Upper lobe of right lung (tissue), 1 donor: Measurements from ENCODE around the gene RWDD4. TPM values are rescaled to one million over a fixed set of nuclear protein-coding genes. Genes with fewer than 3 reads are reported as not detected.
A peak's percentile ranks its signal among the peaks of the same experiment; 100 is the strongest.

Experiments
- ATAC-seq: fragments of 200-7000 bp; cut with Tn5 transposase; one replicate; pipeline ENCODE4 v1.9.1; 2020; ENCODE audit warnings: mild to moderate bottlenecking, moderate library complexity
- DNase-seq: peaks from one replicate; pipeline ENCODE4 v3.0.0-alpha.2; 2020
- H3K27ac ChIP-seq: fragments of 200-600 bp; one replicate; pipeline ENCODE4 v1.8.0; 2022
- H3K27me3 ChIP-seq: fragments of 200-600 bp; one replicate; pipeline ENCODE4 v1.8.0; 2022; ENCODE audit warnings: mild to moderate bottlenecking
- H3K36me3 ChIP-seq: fragments of 200-600 bp; one replicate; pipeline ENCODE4 v1.8.0; 2022
- H3K4me1 ChIP-seq: fragments of 200-600 bp; one replicate; pipeline ENCODE4 v1.8.0; 2022
- H3K4me3 ChIP-seq: fragments of 200-600 bp; one replicate; pipeline ENCODE4 v1.8.0; 2022; ENCODE audit warnings: mild to moderate bottlenecking
- H3K9me3 ChIP-seq: fragments of 200-600 bp; one replicate; pipeline ENCODE4 v1.8.0; 2022
- CTCF ChIP-seq: fragments of 200-600 bp; IDR thresholded peaks from one replicate; pipeline ENCODE4 v1.8.0; 2022; ENCODE audit warnings: antibody characterized with exemption
- intact Hi-C: fragments of 100-400 bp; cut with DNase I; formaldehyde crosslinking; loops from one replicate; pipeline ENCODE4 v1.11.0; 2022
- total RNA-seq: library from RNA; stranded (reverse); fragmentation: NEBNext Ultra II Directional; extraction: Animal tissue kit (Norgen Biotek cat#: 25700); gene quantifications from one replicate; pipeline ENCODE4 v1.2.1, GENCODE V29; 2021
- donor health status: DM: no; HTN: yes; CAD: no; lungs with severe emphysema.

The RWDD4 gene
- total RNA-seq, 1 donor from 2014 or later: 15.7 TPM

- no peak for ATAC-seq
- Histone ChIP-seq H3K27me3 (no peaks in the 10 kb centered on the region), H3K4me3 (no peak overlapping the region), H3K9me3 (no peaks in the 10 kb centered on the region), H3K27ac (no peak overlapping the region), H3K36me3 (peaks cover 79% of the 10 kb centered on the region), H3K4me1 (no peaks in the 10 kb centered on the region)
- TF ChIP-seq CTCF: no peak
- no peak for DNase-seq
- intact Hi-C loops: no loop called here
These were observed 32.0 kb upstream of the RWDD4 start for GRCh38 chr4:183691006-183691405.

DNA sequence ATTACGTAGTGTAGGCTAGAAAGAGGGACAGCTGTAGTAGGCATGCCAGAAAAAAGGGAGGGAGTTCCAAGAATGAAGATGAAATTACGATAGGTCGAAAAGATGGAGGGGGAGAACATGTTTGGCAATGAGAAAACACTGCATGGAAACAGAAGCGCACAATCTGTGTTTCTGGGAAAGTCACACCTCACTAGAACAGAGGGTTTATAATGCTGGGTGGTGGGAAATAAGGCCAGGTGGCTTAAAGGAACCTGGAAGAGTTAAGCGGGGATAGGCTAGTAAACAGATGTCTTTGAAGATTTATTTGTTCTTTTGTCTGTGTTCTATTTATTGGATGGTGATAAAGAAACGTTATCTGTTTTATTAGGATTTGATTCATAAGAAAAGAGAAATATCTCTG lies 29.2 kb upstream of the RWDD4 start:
- TF ChIP-seq CTCF: no peak
- intact Hi-C loops: no loop called here
- Histone ChIP-seq H3K9me3 (no peaks in the 10 kb centered on the region), H3K27ac (no peak overlapping the region), H3K4me3 (no peak overlapping the region), H3K36me3 (peaks cover 79% of the 10 kb centered on the region), H3K4me1 (no peaks in the 10 kb centered on the region), H3K27me3 (no peaks in the 10 kb centered on the region)
- ATAC-seq (no peak), DNase-seq (no peak)

DNA sequence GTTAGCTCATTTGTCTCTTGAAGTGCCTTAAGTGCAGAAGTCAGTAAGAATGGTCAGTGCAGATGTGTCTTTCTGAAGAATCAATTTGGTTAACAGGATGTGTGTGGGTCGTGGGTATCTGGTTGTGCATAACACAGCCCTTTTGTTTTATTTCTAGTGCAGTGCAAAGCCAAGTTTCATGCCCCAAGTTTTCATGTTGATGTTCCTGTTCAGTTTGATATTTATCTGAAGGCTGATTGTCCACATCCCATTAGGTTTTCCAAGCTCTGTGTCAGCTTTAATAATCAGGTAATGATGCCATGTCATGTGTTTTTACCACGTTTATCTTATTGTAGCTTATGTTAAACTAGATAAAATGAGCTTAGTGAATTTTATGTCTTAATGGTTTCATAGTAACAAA lies 27.5 kb upstream of the RWDD4 start:
- DNase-seq: no peak
- no peak for ATAC-seq
- no peak overlapping the region for H3K27ac ChIP-seq
- peaks cover 72% of the 10 kb centered on the region for H3K36me3 ChIP-seq
- H3K4me1 ChIP-seq: no peaks in the 10 kb centered on the region
- no peak overlapping the region for H3K4me3 ChIP-seq
- no peak for TF ChIP-seq CTCF
- no peaks in the 10 kb centered on the region for H3K27me3 ChIP-seq
- no peaks in the 10 kb centered on the region for H3K9me3 ChIP-seq
- intact Hi-C loops: no loop called here

DNA sequence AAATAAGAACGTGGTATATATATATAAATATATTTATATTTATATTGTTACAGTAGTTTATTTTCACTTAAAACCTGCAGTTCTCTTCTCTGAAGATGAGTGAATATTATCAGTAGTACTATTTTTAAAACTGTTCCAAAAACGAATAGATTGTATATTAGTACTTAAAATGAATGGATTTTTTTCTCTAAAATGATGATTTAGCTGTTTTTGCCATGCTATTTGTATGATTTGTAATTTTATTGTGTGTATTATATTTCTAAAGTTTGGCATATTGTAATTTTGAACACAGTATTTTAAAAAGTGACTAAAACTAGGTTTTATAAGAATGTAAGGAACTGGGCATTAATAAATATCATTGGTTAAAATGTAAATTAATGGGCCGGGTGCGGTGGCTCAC lies 22.1 kb upstream of the RWDD4 start:
- Histone ChIP-seq H3K4me1 (no peaks in the 10 kb centered on the region), H3K27me3 (no peaks in the 10 kb centered on the region), H3K27ac (no peak overlapping the region), H3K9me3 (no peaks in the 10 kb centered on the region), H3K4me3 (no peak overlapping the region), H3K36me3 (peaks cover 88% of the 10 kb centered on the region)
- intact Hi-C loops: no loop called here
- no peak for ATAC-seq
- no peak for TF ChIP-seq CTCF
- no peak for DNase-seq

GRCh38 chr4:183675625-183676024 lies 16.6 kb upstream of the RWDD4 start:
- Histone ChIP-seq H3K9me3 (no peaks in the 10 kb centered on the region), H3K36me3 (peaks cover 70% of the 10 kb centered on the region), H3K27ac (no peak overlapping the region), H3K27me3 (no peaks in the 10 kb centered on the region), H3K4me1 (no peaks in the 10 kb centered on the region), H3K4me3 (no peak overlapping the region)
- DNase-seq (no peak), ATAC-seq (no peak)
- intact Hi-C loops: no loop called here
- no peak for TF ChIP-seq CTCF

- H3K27me3 ChIP-seq: no peaks in the 10 kb centered on the region
- intact Hi-C loops: no loop called here
- peaks cover 70% of the 10 kb centered on the region for H3K36me3 ChIP-seq
- ATAC-seq (peak; percentile 42), DNase-seq (no peak)
- no peak overlapping the region for H3K27ac ChIP-seq
- H3K4me3 ChIP-seq: no peak overlapping the region
- TF ChIP-seq CTCF: no peak
- H3K4me1 ChIP-seq: no peaks in the 10 kb centered on the region
- no peaks in the 10 kb centered on the region for H3K9me3 ChIP-seq
These were observed 15.2 kb upstream of the RWDD4 start for GRCh38 chr4:183674153-183674552.
